22Rv1 (cell line): ENCODE measurements around the gene DCLK1.

Experiments used
- H3K27ac ChIP-seq: fragments of 450-650 bp; 2 replicates; pipeline ENCODE4 v1.5.1; 2017
- CTCF ChIP-seq: fragments of 450-650 bp; IDR thresholded peaks from 2 replicates; pipeline ENCODE4 v1.5.1; 2017; ENCODE audit warnings: mild to moderate bottlenecking
- ZFX ChIP-seq: fragments of 450-650 bp; IDR thresholded peaks from 2 replicates; pipeline ENCODE4 v1.6.1; 2017; ENCODE audit warnings: antibody characterized with exemption, borderline replicate concordance

Gene DCLK1

GRCh38 chr13:36147330-36147729, 16.1 kb upstream of the DCLK1 start:
- H3K27ac ChIP-seq, result no peak overlapping the region
- TF ChIP-seq ZFX (no peak), CTCF (no peak)

- TF ChIP-seq ZFX (no peak), CTCF (no peak)
- H3K27ac ChIP-seq, result no peak overlapping the region
These were observed 15.5 kb upstream of the DCLK1 start for GRCh38 chr13:36146511-36147269.

- TF ChIP-seq ZFX (no peak), CTCF (no peak)
These were observed 12.6 kb upstream of the DCLK1 start for GRCh38 chr13:36143738-36144137.

GRCh38 chr13:36142735-36143134, 11.6 kb upstream of the DCLK1 start:
- TF ChIP-seq ZFX, result no peak
- TF ChIP-seq CTCF, result no peak
- H3K27ac ChIP-seq, result no peak overlapping the region

More at GRCh38 chr13:36143738-36144137, 12.6 kb upstream of the DCLK1 start:
- no peak overlapping the region for H3K27ac ChIP-seq

- TF ChIP-seq ZFX, result no peak
- TF ChIP-seq CTCF, result no peak
- H3K27ac ChIP-seq, result no peak overlapping the region
These were observed 4.7 kb upstream of the DCLK1 start for GRCh38 chr13:36135876-36136275.

GRCh38 chr13:36134632-36135031, 3.5 kb upstream of the DCLK1 start:
- no peak for TF ChIP-seq CTCF
- no peak for TF ChIP-seq ZFX
- no peak overlapping the region for H3K27ac ChIP-seq

GRCh38 chr13:36133950-36134626, 2.9 kb upstream of the DCLK1 start:
- TF ChIP-seq CTCF (no peak), ZFX (no peak)
- H3K27ac ChIP-seq, result no peak overlapping the region
